GM21447 (cell line): ENCODE data around the gene SLC2A3.
"Not testable (repeated sequence)": the region's sequence is repeated elsewhere in the genome, so short reads cannot be mapped to it uniquely, and the experiment has no call there.

ENCODE experiments used
- ATAC-seq: cut with Tn5 transposase; IDR thresholded peaks from one replicate; pipeline ENCODE4 v1.9.1; 2021; ENCODE audit not compliant: unreplicated experiment

Gene SLC2A3

GRCh38 chr12:7917392-7918267 is 18.4 kb downstream of the SLC2A3 start:
- ATAC-seq = no peak

GRCh38 chr12:7916936-7917335 is 19.1 kb downstream of the SLC2A3 start:
- ATAC-seq = no peak

- ATAC-seq = no peak
Measured at GRCh38 chr12:7915661-7916403, 20.2 kb downstream of the SLC2A3 start.

GRCh38 chr12:7910106-7910505 is 25.9 kb downstream of the SLC2A3 start:
- ATAC-seq = not testable (repeated sequence)

- ATAC-seq = no peak
Measured at GRCh38 chr12:7907009-7907408, 29.0 kb downstream of the SLC2A3 start.

- ATAC-seq = not testable (repeated sequence)
Measured at GRCh38 chr12:7906303-7906702, 29.7 kb downstream of the SLC2A3 start.

- ATAC-seq = not testable (repeated sequence)
Measured at GRCh38 chr12:7905600-7906125, 30.3 kb downstream of the SLC2A3 start.

- no peak for ATAC-seq
Measured at GRCh38 chr12:7905071-7905470, 30.9 kb downstream of the SLC2A3 start.

GRCh38 chr12:7902416-7902815 is 33.6 kb downstream of the SLC2A3 start:
- ATAC-seq = not testable (repeated sequence)

GRCh38 chr12:7899755-7900154 is 36.2 kb downstream of the SLC2A3 start:
- no peak for ATAC-seq

- ATAC-seq = not testable (repeated sequence)
Measured at GRCh38 chr12:7896726-7897125, 39.3 kb downstream of the SLC2A3 start.

GRCh38 chr12:7892186-7892980 is 43.6 kb downstream of the SLC2A3 start:
- no peak for ATAC-seq

GRCh38 chr12:7884689-7885088 is 51.3 kb downstream of the SLC2A3 start:
- ATAC-seq = no peak

GRCh38 chr12:7881736-7882120 is 54.3 kb downstream of the SLC2A3 start:
- ATAC-seq = not testable (repeated sequence)

- not testable (repeated sequence) for ATAC-seq
Measured at GRCh38 chr12:7880952-7881735, 54.8 kb downstream of the SLC2A3 start.

GRCh38 chr12:7879246-7879645 is 56.7 kb downstream of the SLC2A3 start:
- no peak for ATAC-seq

- no peak for ATAC-seq
Measured at GRCh38 chr12:7877420-7877819, 58.6 kb downstream of the SLC2A3 start.

GRCh38 chr12:7872566-7873319 is 63.2 kb downstream of the SLC2A3 start, which contains the start of gene SLC2A14:
Gene SLC2A14, minus strand, starts transcription at chr12:7872915. Its CDS starts 3,035 bp downstream, at chr12:7869880.
- ATAC-seq = no peak

GRCh38 chr12:7870335-7870734 is 65.7 kb downstream of the SLC2A3 start:
- ATAC-seq = no peak
